ENCODE measurements around the gene SRCAP.
A peak's percentile ranks its signal among the peaks of the same experiment; 100 is the strongest.

DNA sequence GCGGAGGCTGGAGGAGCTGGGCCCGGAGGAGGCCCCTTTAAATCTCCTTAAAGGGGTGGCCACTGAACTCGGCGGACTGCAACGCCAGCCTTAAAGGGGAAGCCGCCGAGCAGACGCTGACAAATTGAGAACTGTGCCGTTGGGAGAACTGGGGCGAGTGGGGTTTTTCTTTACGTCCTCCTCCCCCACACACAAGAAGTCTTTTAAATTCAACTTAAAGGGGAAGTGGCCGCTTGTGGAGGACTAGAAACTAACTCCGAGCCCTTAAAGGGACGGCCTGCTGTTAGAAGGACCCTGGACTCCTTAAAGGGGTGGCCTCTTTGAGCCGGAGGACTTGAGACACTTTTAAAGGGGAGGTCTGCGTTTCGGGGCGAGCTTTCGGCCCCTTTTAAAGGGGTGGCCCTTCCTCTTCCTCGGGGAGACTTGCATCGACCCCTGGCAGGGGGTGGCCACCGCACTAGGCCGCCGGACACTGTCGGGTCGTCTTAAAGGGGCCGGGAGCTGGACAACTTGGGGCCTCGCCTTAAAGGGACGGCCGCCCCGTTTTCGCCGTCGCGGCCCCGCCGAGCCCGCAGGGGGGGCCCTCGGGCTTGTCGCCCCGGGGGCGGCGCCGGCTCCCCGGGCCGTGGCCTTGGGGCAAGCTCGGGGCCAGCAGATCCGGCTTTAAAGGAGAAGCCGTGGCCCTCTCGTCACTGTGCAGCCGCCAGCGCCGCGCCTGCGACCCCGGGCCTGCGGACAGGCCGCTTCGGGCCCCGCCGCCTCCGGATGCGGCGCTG, 40.1 kb upstream of the SRCAP start:
- TF ChIP-seq, protein P1, sequence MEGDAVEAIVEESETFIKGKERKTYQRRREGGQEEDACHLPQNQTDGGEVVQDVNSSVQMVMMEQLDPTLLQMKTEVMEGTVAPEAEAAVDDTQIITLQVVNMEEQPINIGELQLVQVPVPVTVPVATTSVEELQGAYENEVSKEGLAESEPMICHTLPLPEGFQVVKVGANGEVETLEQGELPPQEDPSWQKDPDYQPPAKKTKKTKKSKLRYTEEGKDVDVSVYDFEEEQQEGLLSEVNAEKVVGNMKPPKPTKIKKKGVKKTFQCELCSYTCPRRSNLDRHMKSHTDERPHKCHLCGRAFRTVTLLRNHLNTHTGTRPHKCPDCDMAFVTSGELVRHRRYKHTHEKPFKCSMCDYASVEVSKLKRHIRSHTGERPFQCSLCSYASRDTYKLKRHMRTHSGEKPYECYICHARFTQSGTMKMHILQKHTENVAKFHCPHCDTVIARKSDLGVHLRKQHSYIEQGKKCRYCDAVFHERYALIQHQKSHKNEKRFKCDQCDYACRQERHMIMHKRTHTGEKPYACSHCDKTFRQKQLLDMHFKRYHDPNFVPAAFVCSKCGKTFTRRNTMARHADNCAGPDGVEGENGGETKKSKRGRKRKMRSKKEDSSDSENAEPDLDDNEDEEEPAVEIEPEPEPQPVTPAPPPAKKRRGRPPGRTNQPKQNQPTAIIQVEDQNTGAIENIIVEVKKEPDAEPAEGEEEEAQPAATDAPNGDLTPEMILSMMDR (IDR thresholded peaks at IDR 0.05; ENCODE audit: low read length), result peak; percentile 30
- no peak for TF ChIP-seq EZH2 (IDR thresholded peaks at IDR 0.05; ENCODE audit: borderline replicate concordance, low read length)

Measured in OCI-LY1 (cell line).